HPDE6-E6E7 (cell line): ENCODE measurements around the gene DNAJA1.
A peak's percentile ranks its signal among the peaks of the same experiment; 100 is the strongest.
"Not testable (repeated sequence)": the region's sequence is repeated elsewhere in the genome, so short reads cannot be mapped to it uniquely, and the experiment has no call there.

Source experiments
- DNase-seq: peaks from one replicate; pipeline ENCODE4 v3.0.0; 2011; ENCODE audit warnings: missing footprints; ENCODE audit errors: extremely low spot score

Gene DNAJA1

GRCh38 chr9:33081128-33081851 lies 56.2 kb downstream of the DNAJA1 start:
- peak; percentile 74 for DNase-seq

GRCh38 chr9:33082128-33082527 lies 57.1 kb downstream of the DNAJA1 start:
- no peak for DNase-seq

- no peak for DNase-seq
Measured at GRCh38 chr9:33082538-33083326, 57.7 kb downstream of the DNAJA1 start.

DNA sequence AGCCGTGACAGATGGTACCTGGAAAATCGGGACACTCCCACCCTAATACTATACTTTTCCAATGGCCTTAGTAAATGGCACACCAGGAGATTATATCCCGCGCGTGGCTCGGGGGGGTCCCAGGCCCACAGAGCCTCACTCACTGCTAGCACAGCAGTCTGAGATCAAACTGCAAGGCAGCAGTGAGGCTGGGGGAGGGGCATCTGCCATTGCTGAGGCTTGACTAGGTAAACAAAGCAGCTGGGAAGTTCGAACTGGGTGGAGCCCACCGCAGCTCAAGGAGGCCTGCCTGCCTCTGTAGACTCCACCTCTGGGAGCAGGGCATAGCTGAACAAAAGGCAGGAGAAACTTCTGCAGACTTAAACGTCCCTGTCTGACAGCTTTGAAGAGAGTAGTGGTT lies 60.6 kb downstream of the DNAJA1 start:
- DNase-seq, result not testable (repeated sequence)
